HAP-1 (cell line): ENCODE results near the gene CYSLTR2.

Source experiments
- DNase-seq, 2 experiments: peaks; one replicate each; pipeline ENCODE4 v3.0.0-alpha.2; 2016 to 2020; ENCODE audit warnings: low spot score in 2 of 2
- H3K27me3 ChIP-seq: fragments of 250-450 bp; sonication (Bioruptor Pico); 2 replicates; pipeline ENCODE4 v1.5.1; 2020; ENCODE audit warnings: low read depth, mild to moderate bottlenecking, moderate library complexity
- H3K36me3 ChIP-seq: fragments of 250-450 bp; sonication (Bioruptor Pico); replicated peaks from 2 replicates; pipeline ENCODE4 v1.5.1; 2020; ENCODE audit warnings: mild to moderate bottlenecking
- H3K4me1 ChIP-seq: fragments of 250-450 bp; sonication (Bioruptor Pico); 2 replicates; pipeline ENCODE4 v1.5.1; 2020; ENCODE audit warnings: mild to moderate bottlenecking
- H3K4me3 ChIP-seq: fragments of 250-450 bp; sonication (Bioruptor Pico); 2 replicates; pipeline ENCODE4 v1.5.1; 2020; ENCODE audit warnings: mild to moderate bottlenecking, moderate library complexity
- H3K9me3 ChIP-seq: fragments of 250-450 bp; sonication (Bioruptor Pico); 2 replicates; pipeline ENCODE4 v1.5.1; 2020; ENCODE audit warnings: mild to moderate bottlenecking, moderate library complexity
- in situ Hi-C: fragments of 300-500 bp; cut with MboI; formaldehyde crosslinking; loops from 3 replicates; pipeline ENCODE4 v1.14.3; 2020; ENCODE audit warnings: low sequenced_read_pairs, inconsistent platforms, mixed read lengths

Gene CYSLTR2

DNA sequence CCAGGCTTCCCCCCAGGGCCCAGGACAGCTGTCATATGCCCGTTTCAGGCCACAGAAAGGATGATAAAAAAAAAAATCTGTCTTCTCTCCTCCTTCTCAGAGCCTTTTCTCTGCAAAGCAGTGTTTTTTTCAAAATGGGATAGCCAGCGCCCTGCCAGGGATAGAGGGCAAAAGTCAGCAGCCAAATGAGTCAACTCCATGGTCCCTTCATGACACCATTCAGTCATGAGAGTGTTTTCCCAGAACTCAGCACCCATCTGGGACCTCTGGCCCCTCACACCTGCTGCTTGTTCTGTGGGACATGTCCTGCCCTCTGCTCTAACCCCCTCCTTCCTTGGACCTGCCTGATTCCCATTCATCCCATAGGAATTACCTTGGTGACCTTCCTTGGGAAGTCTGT lies 95.0 kb downstream of the CYSLTR2 start:
- peaks cover 6% of the 10 kb centered on the region for H3K4me1 ChIP-seq
- no peak for DNase-seq
- H3K27me3 ChIP-seq: no peaks in the 10 kb centered on the region
- H3K4me3 ChIP-seq: no peak overlapping the region
- H3K9me3 ChIP-seq: no peaks in the 10 kb centered on the region
- in situ Hi-C loops: no loop called here
- no peaks in the 10 kb centered on the region for H3K36me3 ChIP-seq

DNA sequence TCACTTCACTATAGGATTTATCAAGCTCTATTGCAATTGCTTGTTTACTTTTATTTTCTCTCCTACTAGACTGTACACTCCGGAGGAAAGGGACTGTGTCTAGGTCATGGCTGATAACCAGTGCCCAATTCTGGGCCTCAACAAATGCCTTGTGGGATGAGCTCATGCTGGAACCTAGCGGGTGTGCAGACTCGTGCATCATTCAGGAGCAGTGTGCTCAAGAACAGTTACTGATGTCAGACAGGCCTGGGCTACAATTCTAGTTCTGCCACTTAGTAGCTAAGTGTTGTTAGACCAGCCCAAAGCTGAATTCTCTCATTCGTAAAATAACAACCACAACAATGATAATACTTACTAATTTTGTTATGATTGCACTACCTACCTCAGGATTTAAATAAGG lies 95.4 kb downstream of the CYSLTR2 start:
- in situ Hi-C loops: no loop called here

DNA sequence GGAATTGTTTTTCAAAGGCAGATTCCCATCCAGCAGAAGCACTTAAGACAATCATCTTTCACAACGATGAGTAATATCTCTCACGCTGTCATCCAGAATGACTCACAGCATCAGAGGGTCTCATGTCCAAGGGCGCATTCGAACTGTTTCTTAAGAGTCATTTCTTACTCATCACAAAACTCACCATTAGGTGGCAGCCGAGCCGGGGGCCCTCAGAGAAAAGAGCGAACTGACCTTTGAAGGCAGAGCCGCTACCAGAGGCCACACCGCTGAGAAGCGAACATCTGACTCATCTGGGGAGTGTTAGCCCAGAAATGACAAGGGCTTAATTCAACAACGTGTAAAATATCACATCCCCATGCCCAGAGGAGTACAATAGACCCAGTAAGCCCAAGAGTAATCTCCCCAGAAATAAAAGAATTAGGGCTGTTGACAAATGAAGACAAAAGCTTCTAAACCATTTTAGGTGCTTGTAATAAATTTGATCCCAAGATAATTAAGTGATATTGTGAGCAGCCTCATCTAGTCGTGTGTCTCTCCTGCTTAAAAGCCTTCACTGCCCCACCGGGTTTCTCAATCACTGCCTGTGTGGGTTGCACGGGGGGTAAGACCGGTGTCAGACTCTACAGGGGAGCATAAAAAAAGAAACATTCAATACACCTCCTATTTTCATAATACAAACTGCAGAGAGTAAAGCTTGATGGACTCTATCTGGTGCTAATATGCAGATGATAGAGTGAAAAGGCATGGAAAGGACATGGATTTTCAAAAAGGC lies 96.2 kb downstream of the CYSLTR2 start:
- no peaks in the 10 kb centered on the region for H3K9me3 ChIP-seq
- DNase-seq: peak; percentile 44 to 80
- in situ Hi-C loops: loop anchor here (25.0 kb wide), 2 partner anchors 638 to 1913 kb away; no protein-coding TSS in a partner anchor
- H3K36me3 ChIP-seq: no peaks in the 10 kb centered on the region
- peaks cover 6% of the 10 kb centered on the region for H3K4me1 ChIP-seq
- H3K27me3 ChIP-seq: no peaks in the 10 kb centered on the region
- H3K4me3 ChIP-seq: no peak overlapping the region

More for the DNA sequence above, 95.4 kb downstream of the CYSLTR2 start:
- no peaks in the 10 kb centered on the region for H3K36me3 ChIP-seq
- no peaks in the 10 kb centered on the region for H3K9me3 ChIP-seq
- no peak overlapping the region for H3K4me3 ChIP-seq
- peaks cover 6% of the 10 kb centered on the region for H3K4me1 ChIP-seq
- H3K27me3 ChIP-seq: no peaks in the 10 kb centered on the region
- DNase-seq: no peak

DNA sequence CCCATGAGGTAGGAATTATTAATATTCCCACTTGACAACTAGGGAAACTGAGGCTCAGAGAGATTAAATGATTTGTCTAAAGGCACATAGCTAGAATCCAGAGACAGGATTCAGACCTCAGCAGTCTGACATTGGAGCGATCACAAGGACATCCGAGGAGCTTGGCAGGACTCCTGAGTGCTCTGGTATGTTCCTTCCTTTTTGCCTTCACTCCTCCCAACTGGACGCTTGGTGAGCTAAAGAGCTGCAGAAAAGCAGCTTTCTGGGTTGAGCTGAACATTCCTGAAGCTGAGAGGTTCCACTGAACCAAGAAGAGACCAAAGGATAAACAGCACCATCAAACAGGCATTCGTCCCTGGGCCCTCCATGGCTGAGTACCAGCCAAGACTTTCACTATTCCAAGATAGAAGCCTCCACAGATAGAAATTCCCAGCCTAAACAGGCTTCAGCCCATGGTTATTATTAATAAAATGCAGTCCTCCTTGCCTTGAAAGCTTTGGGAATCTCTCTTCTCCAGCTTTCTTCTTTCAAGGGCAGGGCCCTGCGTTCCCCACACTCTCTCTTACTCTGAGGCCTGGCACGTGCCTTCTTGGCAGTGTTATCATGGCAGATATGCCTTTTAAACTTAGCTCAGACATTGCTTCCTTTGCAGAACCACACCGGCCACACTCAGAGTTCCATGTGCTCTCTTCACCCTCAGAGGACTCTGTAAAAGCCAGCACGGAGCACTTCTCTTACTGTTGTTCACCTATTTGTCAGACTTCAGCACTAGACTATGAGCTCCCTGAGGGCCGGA lies 97.1 kb downstream of the CYSLTR2 start:
- no peaks in the 10 kb centered on the region for H3K9me3 ChIP-seq
- in situ Hi-C loops: loop anchor here (25.0 kb wide), 2 partner anchors 638 to 1913 kb away; no protein-coding TSS in a partner anchor
- no peak overlapping the region for H3K4me3 ChIP-seq
- no peaks in the 10 kb centered on the region for H3K27me3 ChIP-seq
- DNase-seq: no peak
- H3K4me1 ChIP-seq: peaks cover 14% of the 10 kb centered on the region
- H3K36me3 ChIP-seq: no peaks in the 10 kb centered on the region

DNA sequence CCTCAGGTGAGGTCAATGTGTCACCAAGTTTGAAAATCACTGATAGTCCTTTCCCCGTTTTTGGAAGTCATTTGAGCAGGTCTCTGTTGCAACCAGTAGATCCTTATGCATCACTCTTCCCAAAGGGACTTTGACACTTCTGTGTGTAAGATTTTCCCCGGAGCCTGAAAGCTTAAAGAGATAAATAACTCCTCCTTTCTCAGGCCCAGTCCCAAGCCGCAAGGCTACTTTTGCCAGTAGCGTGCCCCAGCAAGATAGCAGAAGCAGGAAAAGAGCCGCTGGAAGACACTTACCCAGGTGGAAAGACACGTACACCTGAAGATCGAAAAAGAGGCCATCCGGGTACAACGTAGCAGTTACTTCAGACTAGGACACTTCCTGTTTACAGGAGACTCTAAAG lies 106.9 kb downstream of the CYSLTR2 start:
- H3K4me3 ChIP-seq: no peak overlapping the region
- in situ Hi-C loops: loop anchor here (10.0 to 25.0 kb wide), 3 partner anchors 166 to 1923 kb away; no protein-coding TSS in a partner anchor
- DNase-seq: no peak
- H3K36me3 ChIP-seq: no peaks in the 10 kb centered on the region
- no peaks in the 10 kb centered on the region; the same call in 1 of the 2 replicates for H3K27me3 ChIP-seq
- peaks cover 2% of the 10 kb centered on the region for H3K4me1 ChIP-seq
- H3K9me3 ChIP-seq: no peaks in the 10 kb centered on the region
